K562 (cell line): Measurements from ENCODE around the gene ACTN1.

Source experiments
- ATF1 ChIP-seq, 2 experiments: fragments of 450-650 bp in 1 of 2; IDR thresholded peaks; 2 replicates each; pipeline ENCODE4 v1.6.1; 2016; ENCODE audit warnings: missing compliant biosample characterization in 1 of 2, missing genetic modification characterization in 1 of 2
- CBFB ChIP-seq: sonication (generic); formaldehyde crosslinking; IDR thresholded peaks from 2 replicates; pipeline ENCODE4 v1.4.0; 2020; ENCODE audit warnings: mild to moderate bottlenecking, missing genetic modification reagents
- ELF1 ChIP-seq: fragments of 200-800 bp; sonication (Bioruptor generic); IDR thresholded peaks from 2 replicates; pipeline ENCODE4 v1.6.1; 2016; ENCODE audit warnings: missing genetic modification characterization, missing compliant biosample characterization
- EZH2 ChIP-seq: IDR thresholded peaks from 2 replicates; pipeline ENCODE4 v1.6.1; 2012; ENCODE audit warnings: low read depth, mild to moderate bottlenecking, inconsistent platforms, low read length, borderline replicate concordance
- GTF2F1 ChIP-seq: IDR thresholded peaks from 2 replicates; pipeline ENCODE4 v1.6.1; 2011; ENCODE audit warnings: low read depth, low read length, improper control_type of control experiment
- JUND ChIP-seq, 2 experiments: IDR thresholded peaks; 2 replicates in 1 of 2; 3 replicates in 1 of 2; pipeline ENCODE4 v1.6.1; 2011; ENCODE audit warnings: borderline replicate concordance in 2 of 2, low read depth in 2 of 2, low read length in 2 of 2, improper control_type of control experiment in 1 of 2, missing biosample characterization in 1 of 2, missing genetic modification characterization in 1 of 2, missing genetic modification reagents in 1 of 2
- KAT2B ChIP-seq: IDR thresholded peaks from one replicate; pipeline ENCODE4 v1.6.1; 2012; ENCODE audit warnings: low read depth, mild to moderate bottlenecking, control low read depth, inconsistent platforms, low read length, moderate library complexity
- MEF2A ChIP-seq: IDR thresholded peaks from 2 replicates; pipeline ENCODE4 v1.6.1; 2011; ENCODE audit warnings: low read depth, mild to moderate bottlenecking, low read length, moderate library complexity; ENCODE audit not compliant: control insufficient read depth
- NBN ChIP-seq: fragments of 450-650 bp; IDR thresholded peaks from 2 replicates; pipeline ENCODE4 v1.6.1; 2016; ENCODE audit warnings: low read depth, mild to moderate bottlenecking
- POLR2A ChIP-seq: fragments of 450-650 bp; conservative IDR thresholded peaks from 2 replicates; pipeline ENCODE4 v1.6.1; 2016
- SETDB1 ChIP-seq: IDR thresholded peaks from one replicate; pipeline ENCODE4 v1.6.1; 2012; ENCODE audit warnings: low read length, control low read depth, inconsistent platforms
- SRF ChIP-seq, 2 experiments: fragments of 250-450, 450-650 bp in 1 of 2; sonication (Bioruptor Pico) in 1 of 2; sonication (generic) in 1 of 2; formaldehyde crosslinking; IDR thresholded peaks; 2 replicates each; pipeline versions ENCODE4 v1.5.0 to v1.5.1; 2020 to 2022; ENCODE audit warnings: mild to moderate bottlenecking in 1 of 2, missing genetic modification reagents in 1 of 2
- YY1 ChIP-seq, 3 experiments: IDR thresholded peaks; 2 replicates each; pipeline ENCODE4 v1.6.1; 2011; ENCODE audit warnings: low read length in 2 of 3, mild to moderate bottlenecking in 2 of 3, moderate library complexity in 2 of 3, borderline replicate concordance in 1 of 3, control low read depth in 1 of 3, low read depth in 1 of 3; ENCODE audit not compliant: insufficient read depth in 3 of 3, insufficient replicate concordance in 2 of 3, control insufficient read depth in 1 of 3, insufficient read length in 1 of 3; ENCODE audit errors: extremely low read depth in 1 of 3
- ZFP30 ChIP-seq: fragments of 250-450 bp; sonication (Bioruptor Pico); IDR thresholded peaks from 2 replicates; pipeline ENCODE4 v1.8.0; 2022; ENCODE audit warnings: moderate library complexity, mild to moderate bottlenecking, inconsistent platforms, borderline replicate concordance

- TF ChIP-seq MEF2A: no peak
- no peak for TF ChIP-seq NBN
- TF ChIP-seq CBFB (CRISPR knock-in tag): no peak
- no peak for TF ChIP-seq JUND (IDR thresholded peaks at IDR 0.05; ENCODE audit: borderline replicate concordance, low read depth, low read length)
- no peak for TF ChIP-seq JUND (tag; IDR thresholded peaks at IDR 0.05; ENCODE audit: borderline replicate concordance, low read depth, low read length)
- no peak for TF ChIP-seq YY1 (IDR thresholded peaks at IDR 0.05; ENCODE audit: borderline replicate concordance in 1 of 3, control insufficient read depth in 1 of 3, extremely low read depth in 1 of 3, insufficient read depth in 3 of 3, insufficient read length in 1 of 3, insufficient replicate concordance in 2 of 3, low read depth in 1 of 3, low read length in 2 of 3)
- TF ChIP-seq GTF2F1: no peak
- no peak for TF ChIP-seq EZH2
- TF ChIP-seq SRF (CRISPR knock-in tag; IDR thresholded peaks at IDR 0.05): no peak
- TF ChIP-seq SETDB1: no peak
- TF ChIP-seq ATF1 (CRISPR knock-in tag; IDR thresholded peaks at IDR 0.05): no peak
- no peak for TF ChIP-seq ATF1 (tag; IDR thresholded peaks at IDR 0.05)
- no peak for TF ChIP-seq POLR2A
- no peak for TF ChIP-seq ELF1 (tag)
- TF ChIP-seq KAT2B: no peak
- TF ChIP-seq ZFP30 (CRISPR knock-in tag): no peak
Measured at GRCh38 chr14:68894802-68895703, 84.0 kb downstream of the ACTN1 start.
